Activated T-cell treated with anti-CD3 and anti-CD28 coated beads, Interleukin-2, amount 50 U/mL, for 1 hour (primary cell): ENCODE data around the gene TMEM88.

ENCODE experiments used
- DNase-seq: peaks from one replicate; pipeline ENCODE4 v3.0.0-alpha.2; 2020

Gene TMEM88

GRCh38 chr17:7887482-7888183, 32.8 kb downstream of the TMEM88 start:
- DNase-seq, result peak; percentile 82

DNA sequence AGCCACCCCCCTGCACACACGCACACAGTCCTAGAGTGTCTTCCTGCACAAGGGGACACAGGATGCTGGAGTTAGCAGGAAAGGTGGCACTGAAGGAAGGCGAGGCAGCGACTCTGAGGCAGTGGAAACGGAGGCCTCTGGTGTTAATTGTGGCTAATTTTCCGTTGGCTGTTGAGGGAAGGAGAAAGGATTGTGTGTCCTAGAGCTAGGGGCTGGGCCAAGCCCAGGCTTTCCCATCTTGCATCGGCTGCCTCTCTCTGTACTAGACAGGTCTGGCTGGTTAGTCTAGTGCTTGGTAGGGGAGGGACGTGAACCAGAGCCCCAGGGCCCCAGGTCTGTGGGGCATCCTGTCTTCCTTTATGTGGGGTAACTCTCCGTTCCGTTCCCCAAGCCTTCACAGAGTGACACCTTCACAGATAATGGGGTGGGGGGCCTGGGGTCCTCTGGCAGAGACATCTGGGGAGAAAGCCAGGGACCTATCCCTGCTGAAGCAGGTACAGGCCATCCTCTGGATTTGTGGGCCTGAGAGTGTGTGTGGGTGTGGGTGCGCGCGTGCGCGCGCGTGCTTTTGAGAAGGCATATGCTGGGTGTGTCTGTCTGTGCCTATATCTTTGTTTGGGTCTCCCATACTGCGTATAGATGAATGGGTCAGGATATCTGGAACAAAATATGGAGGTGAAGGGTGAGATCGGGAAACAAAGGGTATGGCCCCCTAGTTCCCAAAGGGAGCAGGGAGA, 33.5 kb downstream of the TMEM88 start, which contains the start of gene CHD3:
CHD3 (plus strand) TSS at position 606 of the 737 bp plus-strand sequence. CDS start 212 bp downstream, outside the sequence.
- peak; percentile 58 for DNase-seq

GRCh38 chr17:7889166-7889955, 34.5 kb downstream of the TMEM88 start:
- DNase-seq, result peak; percentile 40

DNA sequence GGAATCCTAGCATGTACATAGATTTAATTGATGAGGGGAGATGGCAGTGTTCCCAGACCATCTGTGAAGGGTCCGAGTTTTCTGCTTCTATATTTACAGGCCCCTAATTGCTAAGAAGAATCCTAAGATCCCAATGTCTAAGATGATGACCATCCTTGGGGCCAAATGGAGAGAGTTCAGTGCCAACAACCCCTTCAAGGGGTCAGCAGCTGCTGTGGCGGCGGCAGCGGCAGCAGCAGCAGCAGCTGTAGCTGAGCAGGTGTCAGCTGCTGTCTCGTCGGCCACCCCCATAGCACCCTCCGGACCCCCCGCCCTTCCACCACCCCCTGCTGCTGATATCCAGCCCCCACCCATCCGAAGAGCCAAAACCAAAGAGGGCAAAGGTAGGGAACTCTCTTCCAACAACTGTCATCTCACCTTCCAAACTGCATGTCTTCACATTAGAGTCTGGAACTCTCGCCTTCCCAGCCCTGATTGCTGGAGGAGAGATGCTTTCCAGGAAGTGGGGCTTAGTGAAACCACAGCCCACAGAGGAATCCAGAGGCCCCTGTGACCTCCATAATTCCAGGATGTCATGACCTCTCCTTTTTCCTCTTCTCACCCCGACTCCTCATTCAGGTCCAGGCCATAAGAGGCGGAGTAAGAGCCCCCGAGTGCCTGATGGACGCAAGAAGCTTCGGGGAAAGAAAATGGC, 38.5 kb downstream of the TMEM88 start:
- DNase-seq, result no peak

- no peak for DNase-seq
Observed at GRCh38 chr17:7894226-7894625, 39.4 kb downstream of the TMEM88 start.

DNA sequence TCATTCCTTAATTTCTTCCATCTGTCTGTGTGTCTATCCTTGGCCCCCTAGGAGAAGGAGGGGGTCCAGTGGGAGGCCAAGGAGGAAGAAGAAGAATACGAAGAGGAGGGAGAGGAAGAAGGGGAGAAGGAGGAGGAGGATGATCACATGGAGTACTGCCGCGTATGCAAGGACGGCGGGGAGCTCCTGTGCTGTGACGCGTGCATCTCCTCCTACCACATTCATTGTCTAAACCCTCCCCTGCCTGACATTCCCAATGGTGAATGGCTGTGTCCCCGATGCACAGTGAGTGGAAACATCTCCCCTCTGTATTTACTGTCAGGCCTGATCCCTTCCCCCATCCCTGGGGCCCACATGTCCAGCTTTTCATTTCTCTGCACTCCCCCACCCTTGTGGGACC, 40.0 kb downstream of the TMEM88 start:
- DNase-seq, result no peak

- no peak for DNase-seq
Observed at GRCh38 chr17:7897090-7897489, 42.2 kb downstream of the TMEM88 start.

DNA sequence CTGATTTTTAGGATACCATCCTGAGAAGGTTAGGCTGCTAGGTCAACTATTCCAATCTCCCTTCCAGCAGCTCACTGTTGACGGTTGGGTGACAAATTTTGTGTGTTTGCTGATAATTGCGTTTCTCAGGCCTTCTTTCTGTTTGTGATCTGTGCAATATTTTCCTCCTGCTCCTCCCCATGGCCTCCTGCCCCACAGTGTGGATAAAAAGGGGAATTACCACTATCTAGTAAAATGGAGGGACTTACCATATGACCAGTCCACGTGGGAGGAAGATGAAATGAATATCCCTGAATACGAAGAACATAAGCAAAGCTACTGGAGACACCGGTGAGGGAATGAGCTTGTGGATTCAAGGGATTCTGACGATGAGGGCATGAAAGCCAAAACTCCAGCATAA, 42.9 kb downstream of the TMEM88 start:
- DNase-seq, result no peak

- no peak for DNase-seq
Observed at GRCh38 chr17:7903154-7904103, 48.6 kb downstream of the TMEM88 start.
